HEK293 (cell line): ENCODE data around the gene SLC2A2.

Experiments used
- CTCF ChIP-seq: fragments of 450-650 bp; formaldehyde crosslinking; IDR thresholded peaks from 2 replicates; pipeline ENCODE4 v1.5.1; 2016; ENCODE audit warnings: missing biosample characterization, missing genetic modification characterization
- ELK4 ChIP-seq: IDR thresholded peaks from 2 replicates; pipeline ENCODE4 v1.6.1; 2011; ENCODE audit warnings: mild to moderate bottlenecking, low read depth, low read length, borderline replicate concordance
- MYNN ChIP-seq: fragments of 450-650 bp; formaldehyde crosslinking; IDR thresholded peaks from 2 replicates; pipeline ENCODE4 v1.5.1; 2016; ENCODE audit warnings: missing biosample characterization, missing genetic modification characterization, borderline replicate concordance
- REST ChIP-seq: fragments of 450-650 bp; formaldehyde crosslinking; IDR thresholded peaks from 2 replicates; pipeline ENCODE4 v1.5.1; 2016; ENCODE audit warnings: missing biosample characterization, missing genetic modification characterization
- SP2 ChIP-seq: fragments of 450-650 bp; formaldehyde crosslinking; IDR thresholded peaks from 2 replicates; pipeline ENCODE4 v1.5.1; 2016; ENCODE audit warnings: missing biosample characterization, missing genetic modification characterization
- ZNF169 ChIP-seq: fragments of 450-650 bp; formaldehyde crosslinking; IDR thresholded peaks from 2 replicates; pipeline ENCODE4 v1.5.1; 2016; ENCODE audit warnings: missing biosample characterization, missing genetic modification characterization
- ZNF311 ChIP-seq: fragments of 450-650 bp; formaldehyde crosslinking; IDR thresholded peaks from 2 replicates; pipeline ENCODE4 v1.5.1; 2017; ENCODE audit warnings: missing biosample characterization, missing genetic modification characterization, borderline replicate concordance
- ZSCAN23 ChIP-seq: fragments of 450-650 bp; formaldehyde crosslinking; IDR thresholded peaks from 2 replicates; pipeline ENCODE4 v1.5.1; 2016; ENCODE audit warnings: missing biosample characterization, missing genetic modification characterization

GRCh38 chr3:170959457-170959856, 67.1 kb downstream of the SLC2A2 start:
- TF ChIP-seq SP2 (tag by site-specific recombination) = no peak
- no peak for TF ChIP-seq CTCF (tag by site-specific recombination)
- no peak for TF ChIP-seq REST (tag by site-specific recombination)
- no peak for TF ChIP-seq MYNN (tag by site-specific recombination)
- no peak for TF ChIP-seq ZNF311 (tag by site-specific recombination)
- TF ChIP-seq ZSCAN23 (tag by site-specific recombination) = no peak
- TF ChIP-seq ZNF169 (tag by site-specific recombination) = no peak
- no peak for TF ChIP-seq ELK4
